ENCODE results near the gene PLRG1.

The PLRG1 gene

DNA sequence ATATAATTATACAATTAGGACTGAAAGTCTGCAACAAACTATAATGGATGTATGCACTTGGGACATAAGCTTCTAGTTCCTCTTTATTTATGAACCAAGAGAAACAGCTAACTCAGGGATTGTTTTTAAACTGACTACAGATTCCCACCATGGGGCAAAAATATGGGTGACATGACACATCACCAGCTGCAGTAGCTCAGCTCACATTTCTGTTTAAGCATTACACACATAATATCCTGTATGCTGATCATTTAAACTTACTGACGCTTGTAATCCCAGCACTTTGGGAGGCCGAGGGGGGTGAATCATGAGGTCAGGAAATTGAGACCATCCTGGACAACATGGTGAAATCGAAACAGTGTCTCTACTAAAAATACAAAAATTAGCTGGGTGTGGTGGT, 24.1 kb upstream of the PLRG1 start:
- DNase-seq (ENCODE audit: low read depth in 1 of 2, low spot score in 1 of 2), result no peak

DNA sequence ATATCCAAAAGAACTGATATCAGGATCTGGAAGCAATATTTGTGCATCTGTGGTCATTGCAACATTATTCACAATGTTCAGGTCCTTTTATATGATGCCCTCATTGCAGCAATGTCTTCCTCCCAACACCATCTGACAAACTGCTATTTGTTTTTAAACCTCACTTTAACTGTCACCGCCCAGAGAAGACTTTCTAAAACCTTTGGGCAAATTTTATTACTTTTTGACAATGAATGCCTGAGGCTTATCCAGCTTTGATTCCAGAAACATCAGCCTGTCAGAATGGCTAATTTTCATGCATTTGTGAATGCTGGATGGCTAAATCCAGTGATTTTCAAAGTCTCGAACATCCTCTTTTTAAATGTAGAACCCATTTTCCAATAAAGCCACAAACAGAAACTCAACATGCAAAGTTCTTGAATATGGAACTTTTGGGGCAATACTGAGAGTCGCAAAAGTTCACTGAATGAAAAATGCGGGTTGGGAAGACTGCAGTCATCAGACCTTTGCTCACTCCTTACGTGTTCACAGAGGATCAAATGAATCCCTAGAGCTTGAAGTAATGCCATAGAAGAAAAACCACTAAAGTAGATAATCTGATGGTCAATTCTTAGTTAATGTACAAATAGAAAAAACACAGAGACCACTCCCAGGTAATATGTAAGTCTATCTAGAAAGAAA, 23.1 kb upstream of the PLRG1 start:
- no peak for DNase-seq (ENCODE audit: low read depth in 1 of 2, low spot score in 1 of 2)

DNA sequence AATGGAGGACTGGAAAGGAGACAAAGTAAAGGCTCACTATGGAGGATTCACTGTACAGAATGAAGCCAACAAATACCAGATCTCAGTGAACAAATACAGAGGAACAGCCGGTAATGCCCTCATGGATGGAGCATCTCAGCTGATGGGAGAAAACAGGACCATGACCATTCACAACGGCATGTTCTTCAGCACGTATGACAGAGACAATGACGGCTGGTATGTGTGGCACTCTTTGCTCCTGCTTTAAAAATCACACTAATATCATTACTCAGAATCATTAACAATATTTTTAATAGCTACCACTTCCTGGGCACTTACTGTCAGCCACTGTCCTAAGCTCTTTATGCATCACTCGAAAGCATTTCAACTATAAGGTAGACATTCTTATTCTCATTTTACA, 19.4 kb upstream of the PLRG1 start:
- no peak for DNase-seq (ENCODE audit: low read depth in 1 of 2, low spot score in 1 of 2)

DNA sequence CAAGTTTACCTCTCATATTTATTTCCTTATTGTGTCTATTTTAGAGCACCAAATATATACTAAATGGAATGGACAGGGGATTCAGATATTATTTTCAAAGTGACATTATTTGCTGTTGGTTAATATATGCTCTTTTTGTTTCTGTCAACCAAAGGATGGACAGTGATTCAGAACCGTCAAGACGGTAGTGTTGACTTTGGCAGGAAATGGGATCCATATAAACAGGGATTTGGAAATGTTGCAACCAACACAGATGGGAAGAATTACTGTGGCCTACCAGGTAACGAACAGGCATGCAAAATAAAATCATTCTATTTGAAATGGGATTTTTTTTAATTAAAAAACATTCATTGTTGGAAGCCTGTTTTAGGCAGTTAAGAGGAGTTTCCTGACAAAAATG, 18.8 kb upstream of the PLRG1 start:
- no peak for DNase-seq (ENCODE audit: low read depth in 1 of 2, low spot score in 1 of 2)

DNA sequence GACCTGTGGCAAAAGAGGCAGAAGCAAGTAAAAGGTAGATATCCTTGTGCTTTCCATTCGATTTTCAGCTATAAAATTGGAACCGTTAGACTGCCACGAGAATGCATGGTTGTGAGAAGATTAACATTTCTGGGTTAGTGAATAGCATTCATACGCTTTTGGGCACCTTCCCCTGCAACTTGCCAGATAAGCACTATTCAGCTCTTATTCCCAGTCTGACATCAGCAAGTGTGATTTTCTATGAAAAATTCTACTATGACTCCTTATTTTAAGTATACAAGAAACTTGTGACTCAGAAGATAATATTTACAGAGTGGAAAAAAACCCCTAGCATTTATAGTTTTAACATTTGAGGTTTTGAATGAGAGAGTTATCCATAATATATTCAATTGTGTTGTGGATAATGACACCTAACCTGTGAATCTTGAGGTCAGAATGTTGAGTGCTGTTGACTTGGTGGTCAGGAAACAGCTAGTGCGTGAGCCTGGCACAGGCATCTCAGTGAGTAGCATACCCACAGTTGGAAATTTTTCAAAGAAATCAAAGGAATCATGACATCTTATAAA, 16.5 kb upstream of the PLRG1 start:
- DNase-seq (ENCODE audit: low read depth in 1 of 2, low spot score in 1 of 2), result no peak

DNA sequence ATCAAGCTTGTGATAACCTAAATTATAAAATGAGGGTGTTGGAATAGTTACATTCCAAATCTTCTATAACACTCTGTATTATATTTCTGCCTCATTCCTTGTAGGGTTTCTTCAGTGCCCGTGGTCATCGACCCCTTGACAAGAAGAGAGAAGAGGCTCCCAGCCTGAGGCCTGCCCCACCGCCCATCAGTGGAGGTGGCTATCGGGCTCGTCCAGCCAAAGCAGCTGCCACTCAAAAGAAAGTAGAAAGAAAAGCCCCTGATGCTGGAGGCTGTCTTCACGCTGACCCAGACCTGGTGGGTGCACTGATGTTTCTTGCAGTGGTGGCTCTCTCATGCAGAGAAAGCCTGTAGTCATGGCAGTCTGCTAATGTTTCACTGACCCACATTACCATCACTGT, 15.5 kb upstream of the PLRG1 start:
- DNase-seq (ENCODE audit: low read depth in 1 of 2, low spot score in 1 of 2), result no peak

GRCh38 chr4:154564311-154564710, 14.1 kb upstream of the PLRG1 start:
- no peak for DNase-seq (ENCODE audit: low read depth in 1 of 2, low spot score in 1 of 2)

GRCh38 chr4:154562697-154563254, 12.6 kb upstream of the PLRG1 start, which contains the start of gene FGB:
TSS of gene FGB (plus strand) at chr4:154563011. CDS start at chr4:154563019, 8 bp downstream.
- no peak for DNase-seq (ENCODE audit: low read depth in 1 of 2, low spot score in 1 of 2)

GRCh38 chr4:154560824-154561231, 10.6 kb upstream of the PLRG1 start:
- DNase-seq (ENCODE audit: low read depth in 1 of 2, low spot score in 1 of 2), result no peak

- no peak for DNase-seq (ENCODE audit: low read depth in 1 of 2, low spot score in 1 of 2)
Observed at GRCh38 chr4:154560419-154560801, 10.2 kb upstream of the PLRG1 start.

DNA sequence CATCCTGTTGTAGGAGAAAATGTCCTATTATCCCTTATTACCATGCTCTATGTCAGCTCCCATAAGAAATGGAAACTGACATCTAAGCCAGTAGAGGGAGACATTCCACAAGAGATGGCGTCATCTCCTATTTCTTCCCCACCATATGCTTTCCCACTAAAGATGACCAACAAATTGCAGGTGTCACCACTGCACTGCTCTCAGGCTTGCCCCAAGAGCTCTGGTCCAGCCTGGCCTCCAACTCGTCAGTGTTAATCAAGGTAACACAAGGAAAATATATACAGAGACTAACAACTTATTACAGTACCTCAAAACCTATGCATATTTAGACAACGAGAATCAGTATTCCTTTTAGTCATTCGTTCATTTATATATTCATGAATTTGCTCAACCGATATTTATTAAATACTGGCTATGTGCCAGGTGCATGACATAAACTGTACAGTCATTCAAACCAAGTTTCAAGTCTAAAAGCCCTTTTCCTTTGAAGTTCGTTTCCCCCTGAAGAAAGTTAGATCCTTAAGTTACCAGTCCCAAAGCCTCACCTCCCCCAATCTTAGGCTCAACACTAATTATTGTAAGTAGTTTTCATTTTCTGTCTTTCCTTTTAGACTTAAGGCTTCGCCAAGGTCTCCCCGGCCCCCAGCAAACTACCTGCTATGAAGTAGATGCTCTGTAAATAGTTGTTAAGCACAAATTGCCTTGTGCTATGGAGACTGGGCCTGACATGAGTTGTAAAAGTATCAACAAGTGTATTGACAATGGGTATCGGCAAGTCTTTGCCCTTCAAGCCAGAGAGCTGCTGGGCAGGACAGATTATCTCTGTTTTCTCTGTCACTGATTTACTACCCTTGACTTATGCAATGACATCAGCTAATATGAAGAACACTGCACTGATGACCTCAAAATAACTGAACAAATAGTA, 9.6 kb upstream of the PLRG1 start:
- no peak for DNase-seq (ENCODE audit: low read depth in 1 of 2, low spot score in 1 of 2)

DNA sequence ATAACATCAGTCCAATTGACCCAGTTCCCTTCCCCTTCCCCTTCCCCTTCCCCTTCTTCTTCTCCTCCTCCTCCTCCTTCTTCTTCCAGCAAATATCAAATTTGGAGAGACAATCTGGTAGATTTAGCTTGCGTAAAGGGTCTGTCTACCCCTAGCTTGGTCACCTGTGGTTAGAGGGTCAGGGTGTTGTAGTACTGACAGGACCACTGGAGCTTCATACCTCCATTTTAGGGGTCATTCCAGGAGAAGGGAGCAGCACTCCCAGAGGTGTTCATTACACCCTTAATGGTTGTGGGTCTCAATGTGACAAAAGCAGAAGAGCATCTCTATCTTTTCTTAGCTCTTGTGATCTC, 8.9 kb upstream of the PLRG1 start:
- DNase-seq (ENCODE audit: low read depth in 1 of 2, low spot score in 1 of 2), result no peak

- DNase-seq (ENCODE audit: low read depth in 1 of 2, low spot score in 1 of 2), result peak; percentile 45 to 49
Observed at GRCh38 chr4:154551872-154552686, 1.9 kb upstream of the PLRG1 start.

DNA sequence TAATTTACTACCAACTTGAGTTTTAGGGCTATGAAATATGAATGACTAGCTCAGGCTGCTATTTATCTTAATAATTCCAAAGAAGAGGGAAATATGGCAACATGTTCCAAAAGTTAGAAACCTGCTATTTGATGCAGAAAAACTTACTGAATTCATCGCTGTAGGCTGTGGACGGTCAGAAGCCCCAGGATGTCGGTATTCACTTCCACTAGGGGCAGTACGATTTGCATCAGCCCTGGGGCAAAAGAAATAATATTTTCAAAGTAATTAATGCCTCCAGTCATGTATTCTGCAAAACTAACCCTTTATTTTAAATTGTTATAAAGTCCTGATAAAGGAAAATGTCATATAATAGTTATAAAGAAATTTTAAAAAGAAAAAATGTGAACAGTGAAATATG, 4.5 kb downstream of the PLRG1 start:
- DNase-seq (ENCODE audit: low read depth in 1 of 2, low spot score in 1 of 2), result no peak

GRCh38 chr4:154542271-154542879, 7.8 kb downstream of the PLRG1 start:
- DNase-seq (ENCODE audit: low read depth in 1 of 2, low spot score in 1 of 2), result no peak

GRCh38 chr4:154534296-154534695, 15.9 kb downstream of the PLRG1 start:
- no peak for DNase-seq (ENCODE audit: low read depth in 1 of 2, low spot score in 1 of 2)

DNA sequence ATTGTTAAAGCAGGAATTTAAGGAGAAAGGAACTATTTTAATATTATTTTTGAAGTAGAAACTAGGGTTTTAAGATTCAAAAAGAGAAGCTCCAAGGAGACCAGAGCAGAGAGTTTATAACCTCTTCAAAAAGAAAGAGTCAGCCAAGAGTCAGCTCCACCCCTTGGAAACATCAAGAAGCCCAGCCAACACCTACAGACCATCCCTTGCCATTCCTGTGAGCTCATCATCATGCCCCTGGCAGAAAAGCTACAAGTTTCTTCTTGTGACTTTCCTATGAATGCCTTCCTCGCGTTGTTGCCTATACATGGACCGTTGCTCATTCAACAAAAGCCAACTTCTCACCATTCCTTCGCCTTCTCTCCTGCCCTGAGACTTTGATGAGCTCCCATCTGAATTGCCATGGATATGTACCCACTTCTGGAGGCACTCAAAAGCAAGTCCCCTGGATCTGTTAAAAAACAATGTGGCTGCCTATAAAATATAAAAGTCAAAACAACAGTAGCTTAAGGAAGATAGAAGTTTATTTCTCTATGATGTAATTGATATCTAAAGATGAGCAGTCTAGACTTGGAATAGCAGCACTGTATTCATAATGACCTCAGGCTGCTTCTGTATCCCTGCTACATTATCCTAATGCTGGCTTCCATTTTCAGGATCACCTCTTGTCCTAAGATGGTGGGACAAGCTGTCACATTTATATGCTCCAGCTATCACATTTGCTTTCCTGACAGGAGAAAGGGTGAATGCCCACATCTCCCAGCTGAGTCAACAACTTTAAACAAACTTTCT, 20.3 kb downstream of the PLRG1 start:
- no peak for DNase-seq (ENCODE audit: low read depth in 1 of 2, low spot score in 1 of 2)

GRCh38 chr4:154528869-154529268, 21.3 kb downstream of the PLRG1 start:
- no peak for DNase-seq (ENCODE audit: low read depth in 1 of 2, low spot score in 1 of 2)

DNA sequence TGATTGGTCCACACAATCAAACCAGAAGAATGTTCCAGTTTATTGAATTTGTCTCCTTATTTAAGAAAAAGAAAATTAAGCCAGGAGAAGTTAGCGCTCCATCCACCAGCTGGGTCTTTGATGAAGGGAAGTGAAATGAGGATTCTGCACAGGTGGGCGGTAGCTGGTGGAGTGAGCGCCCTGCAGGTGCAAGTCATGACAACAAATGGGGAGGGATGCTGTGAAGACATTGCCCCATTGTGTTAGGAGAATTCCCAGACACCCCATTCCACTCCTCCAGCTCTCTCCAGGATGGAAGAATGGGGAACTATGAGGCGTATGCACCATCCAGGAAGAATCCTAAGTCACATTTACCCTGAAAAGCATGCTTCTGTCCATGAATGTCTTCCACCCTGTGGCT, 22.9 kb downstream of the PLRG1 start:
- no peak for DNase-seq (ENCODE audit: low read depth in 1 of 2, low spot score in 1 of 2)

GRCh38 chr4:154526151-154526550, 24.0 kb downstream of the PLRG1 start:
- no peak for DNase-seq (ENCODE audit: low read depth in 1 of 2, low spot score in 1 of 2)
